Occipital lobe (tissue), 2 donors: ENCODE results near the gene RNASE1. TPM values are rescaled to one million over a fixed set of nuclear protein-coding genes. Genes with fewer than 3 reads are reported as not detected.

Experiments used
- DNase-seq: peaks from one replicate; lab custom pipeline; 2025; lab: John Stamatoyannopoulos, UW
- total RNA-seq: library from RNA; depleted of rRNA; stranded (reverse); fragments of >200 nt; gene quantifications from one replicate; pipeline ENCODE4 v1.2.3, GENCODE V29; 2014

RNASE1 gene
- total RNA-seq, 1 donor from 2014 or later, result 9.2 TPM

GRCh38 chr14:20808162-20808483 lies 5.5 kb upstream of the RNASE1 start:
- no peak for DNase-seq

- DNase-seq, result no peak
Measured at GRCh38 chr14:20807304-20808161, 4.9 kb upstream of the RNASE1 start.

- no peak for DNase-seq
Measured at GRCh38 chr14:20805485-20805884, 2.8 kb upstream of the RNASE1 start.

- no peak for DNase-seq
Measured at GRCh38 chr14:20803223-20803622, 579 bp upstream of the RNASE1 start.

GRCh38 chr14:20801726-20802125 lies 918 bp downstream of the RNASE1 start:
- no peak for DNase-seq

- DNase-seq, result no peak
Measured at GRCh38 chr14:20799892-20800544, 2.6 kb downstream of the RNASE1 start.

GRCh38 chr14:20799456-20799891 lies 3.2 kb downstream of the RNASE1 start:
- no peak for DNase-seq

- no peak for DNase-seq
Measured at GRCh38 chr14:20798932-20799331, 3.7 kb downstream of the RNASE1 start.

- DNase-seq, result no peak
Measured at GRCh38 chr14:20798318-20798717, 4.3 kb downstream of the RNASE1 start.

- DNase-seq, result no peak
Measured at GRCh38 chr14:20797164-20797563, 5.5 kb downstream of the RNASE1 start.

GRCh38 chr14:20794644-20795369 lies 7.8 kb downstream of the RNASE1 start:
- no peak for DNase-seq

GRCh38 chr14:20792556-20792955 lies 10.1 kb downstream of the RNASE1 start:
- DNase-seq, result no peak

GRCh38 chr14:20791597-20791996 lies 11.0 kb downstream of the RNASE1 start:
- DNase-seq, result no peak

- DNase-seq, result no peak
Measured at GRCh38 chr14:20791187-20791586, 11.5 kb downstream of the RNASE1 start.

- DNase-seq, result no peak
Measured at GRCh38 chr14:20790464-20791116, 12.1 kb downstream of the RNASE1 start.

GRCh38 chr14:20789230-20789813 lies 13.3 kb downstream of the RNASE1 start:
- no peak for DNase-seq

- DNase-seq, result no peak
Measured at GRCh38 chr14:20787025-20787424, 15.6 kb downstream of the RNASE1 start.

- no peak for DNase-seq
Measured at GRCh38 chr14:20782280-20782890, 20.3 kb downstream of the RNASE1 start.

- no peak for DNase-seq
Measured at GRCh38 chr14:20781803-20782202, 20.8 kb downstream of the RNASE1 start.

- no peak for DNase-seq
Measured at GRCh38 chr14:20775901-20776300, 26.7 kb downstream of the RNASE1 start.

- DNase-seq, result no peak
Measured at GRCh38 chr14:20775043-20775442, 27.6 kb downstream of the RNASE1 start.
